ENCODE measurements around the gene IDI1. TPM values are rescaled to one million over a fixed set of nuclear protein-coding genes. Genes with fewer than 3 reads are reported as not detected.

IDI1 gene
- total and polyA plus RNA-seq, 2 of the 13 experiments (the other 11 are each of a cell fraction or from before 2014, with no cell fraction given): 44.4 to 145 TPM

- TF ChIP-seq ZNF687 (CRISPR knock-in tag; IDR thresholded peaks at IDR 0.05) (peak; percentile 86), SALL2 (CRISPR knock-in tag; IDR thresholded peaks at IDR 0.05) (no peak; the same call in 1 of the 2 replicates), ZFP36 (IDR thresholded peaks at IDR 0.05; ENCODE audit: borderline replicate concordance, low read depth, low read length, partially characterized antibody) (no peak), SMAD9 (CRISPR knock-in tag; IDR thresholded peaks at IDR 0.05) (no peak), ZNF607 (CRISPR knock-in tag; IDR thresholded peaks at IDR 0.05; ENCODE audit: borderline replicate concordance) (peak; percentile 75), ZNF225 (CRISPR knock-in tag; IDR thresholded peaks at IDR 0.05) (peak; percentile 48; the same call in 1 of the 2 replicates), HNRNPH1 (optimal IDR thresholded peaks at IDR 0.05; ENCODE audit: low read depth, low read length) (no peak), HINFP (CRISPR knock-in tag; IDR thresholded peaks at IDR 0.05; ENCODE audit: low read depth) (peak; percentile 43; the same call in 1 of the 2 replicates), HNRNPUL1 (IDR thresholded peaks at IDR 0.05; ENCODE audit: low read depth, low read length) (0 out of 2 replicates have a peak, but pooled peaks have one; percentile 35), ZNF383 (CRISPR knock-in tag; IDR thresholded peaks at IDR 0.05; ENCODE audit: borderline replicate concordance) (no peak), CHD4 (IDR thresholded peaks at IDR 0.05; ENCODE audit: borderline replicate concordance, low read length) (no peak), ZNF329 (CRISPR knock-in tag; IDR thresholded peaks at IDR 0.05; ENCODE audit: low read depth) (0 out of 2 replicates have a peak, but pooled peaks have one; percentile 19), TFDP1 (CRISPR knock-in tag; IDR thresholded peaks at IDR 0.05; ENCODE audit: borderline replicate concordance) (peak; percentile 16; the same call in 1 of the 2 replicates), ZNF484 (CRISPR knock-in tag; IDR thresholded peaks at IDR 0.05; ENCODE audit: borderline replicate concordance, low read depth) (no peak), TEF (CRISPR knock-in tag; IDR thresholded peaks at IDR 0.05) (no peak), MYNN (CRISPR knock-in tag; IDR thresholded peaks at IDR 0.05; ENCODE audit: low read depth) (no peak), ZNF331 (CRISPR knock-in tag; IDR thresholded peaks at IDR 0.05) (peak; percentile 59; the same call in 1 of the 2 replicates), SUZ12 (IDR thresholded peaks at IDR 0.05; ENCODE audit: low read depth, low read length) (no peak), ZSCAN30 (CRISPR knock-in tag; IDR thresholded peaks at IDR 0.05) (no peak), ARNTL (CRISPR knock-in tag; IDR thresholded peaks at IDR 0.05) (no peak)
Observed at GRCh38 chr10:1056326-1057105, 7.6 kb upstream of the IDI1 start, which contains the start of gene WDR37 (continued).
